HG02870 (cell line): ENCODE data around the gene RAB27A.

Experiments used
- ATAC-seq: cut with Tn5 transposase; IDR thresholded peaks from one replicate; pipeline ENCODE4 v1.9.1; 2021; ENCODE audit warnings: mild to moderate bottlenecking, moderate library complexity; ENCODE audit not compliant: unreplicated experiment

The RAB27A gene

GRCh38 chr15:55230953-55231352 is 58.7 kb downstream of the RAB27A start:
- no peak for ATAC-seq

GRCh38 chr15:55230051-55230670 is 59.5 kb downstream of the RAB27A start:
- no peak for ATAC-seq

DNA sequence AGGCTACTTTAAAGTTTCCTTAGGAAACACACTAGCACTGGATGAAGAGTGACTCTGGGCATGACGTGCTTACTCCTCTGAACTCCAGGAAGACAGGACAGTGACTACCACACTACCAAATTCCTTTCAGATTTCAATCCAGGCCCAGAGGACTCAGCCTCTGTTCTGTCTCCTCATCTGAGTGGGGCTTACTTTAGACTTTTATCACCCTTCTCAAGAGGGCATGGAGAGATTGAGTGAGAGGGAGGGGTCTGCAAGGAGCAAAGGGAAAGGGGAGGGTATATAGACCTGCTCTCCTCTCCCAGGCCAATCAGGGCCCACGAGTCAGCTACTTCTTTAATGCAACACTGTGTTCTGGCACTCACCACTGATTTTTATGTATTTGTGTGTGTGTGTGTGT is 63.5 kb downstream of the RAB27A start:
- ATAC-seq, result no peak

DNA sequence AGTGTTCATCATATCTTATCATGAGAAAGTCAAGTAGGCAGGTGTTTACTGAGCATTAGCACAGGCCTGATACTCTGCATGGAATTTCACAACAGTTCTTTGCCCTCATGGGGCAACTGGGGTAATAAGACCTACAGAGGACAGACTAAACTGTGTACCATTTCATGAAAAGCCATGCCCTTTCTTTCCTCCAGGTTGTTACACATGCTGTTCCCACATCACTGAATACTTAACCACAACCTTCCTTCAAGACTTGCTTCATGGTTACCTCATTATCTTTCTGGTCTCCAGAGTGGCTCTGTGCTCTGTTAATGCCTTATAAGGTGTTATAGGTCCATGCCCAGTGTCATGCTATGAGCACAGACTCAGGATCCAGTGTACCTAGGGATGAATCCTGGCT is 64.7 kb downstream of the RAB27A start:
- no peak for ATAC-seq

DNA sequence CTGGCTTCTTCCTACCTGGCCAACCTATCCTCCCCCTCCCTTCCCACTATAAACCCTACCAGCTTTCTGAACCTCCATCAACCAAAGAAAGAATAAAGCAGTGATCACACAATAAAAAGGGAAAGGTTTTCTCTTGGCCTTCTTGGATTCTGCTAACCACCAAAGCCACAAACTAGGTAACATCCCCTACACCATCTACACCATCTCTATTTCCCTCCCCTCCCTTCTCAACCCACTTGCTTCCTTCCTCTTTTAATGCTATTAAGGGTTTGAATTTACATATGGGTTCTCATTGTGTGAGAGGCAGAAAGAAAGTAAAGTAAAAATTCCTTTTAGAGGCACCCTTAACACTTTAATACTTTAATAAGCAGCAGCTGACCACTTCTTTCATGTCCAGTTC is 67.0 kb downstream of the RAB27A start:
- peak; percentile 77 for ATAC-seq

DNA sequence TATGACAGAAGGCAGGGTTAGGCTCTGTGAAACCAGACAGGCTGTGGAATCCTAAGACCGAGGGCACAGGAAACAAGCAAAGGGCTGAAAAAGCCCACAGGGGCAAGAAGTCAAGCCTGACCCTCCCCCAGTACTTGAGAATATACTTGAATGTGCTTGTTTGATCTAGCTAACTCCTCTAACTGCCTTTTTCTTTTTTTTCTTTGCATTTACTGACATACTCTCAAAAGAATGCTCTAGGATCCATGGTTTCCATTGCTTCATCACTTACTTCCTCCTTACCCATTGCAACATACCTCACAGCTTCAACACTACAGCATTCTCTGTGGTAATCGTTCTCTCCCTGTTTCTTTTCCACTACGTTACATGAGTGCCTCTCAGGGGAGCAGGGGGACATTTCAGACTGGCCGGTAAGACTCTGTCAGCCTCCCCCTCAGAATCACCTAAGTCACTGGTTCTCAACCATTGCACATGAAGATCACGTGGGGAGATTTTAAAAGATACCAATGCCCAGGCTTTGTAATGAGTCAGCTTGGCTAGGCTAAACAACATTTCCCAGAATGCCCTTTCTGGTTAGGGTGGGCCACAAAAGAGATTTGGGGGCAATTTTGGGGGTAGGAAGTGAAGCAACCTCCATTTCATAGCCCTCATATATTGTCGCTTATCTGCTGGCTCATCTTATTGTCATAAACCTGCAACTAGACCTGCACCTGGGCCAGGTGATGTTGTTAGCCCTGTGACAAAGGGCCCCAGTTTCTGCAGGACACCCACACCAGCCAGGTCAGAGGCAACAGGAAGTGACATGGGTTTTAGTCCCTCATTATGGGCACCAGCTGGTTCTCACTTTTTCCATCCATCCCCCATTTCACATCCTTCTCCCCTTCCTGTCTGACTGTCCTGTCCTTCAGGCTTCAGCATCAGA is 68.3 kb downstream of the RAB27A start:
- no peak for ATAC-seq

DNA sequence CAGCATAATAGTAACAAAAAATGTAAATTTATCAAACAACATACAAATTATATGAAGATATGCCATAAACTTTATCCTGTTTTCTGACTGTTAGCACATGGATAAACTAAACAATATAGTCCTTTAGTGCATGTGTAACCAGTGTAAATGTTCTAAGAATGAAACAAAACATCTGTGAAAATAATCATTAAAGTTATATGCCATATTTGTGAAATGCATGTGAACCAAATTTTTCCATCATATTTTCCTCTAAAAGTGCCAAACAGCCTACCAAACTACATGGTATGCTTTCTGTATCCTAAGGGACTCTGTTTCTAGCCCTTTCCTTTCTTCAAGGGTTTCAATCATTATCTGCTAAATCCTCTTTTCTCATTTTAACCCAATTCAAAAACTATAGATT is 69.0 kb downstream of the RAB27A start:
- ATAC-seq, result no peak

- no peak for ATAC-seq
These were observed 71.6 kb downstream of the RAB27A start for GRCh38 chr15:55218056-55218455.

DNA sequence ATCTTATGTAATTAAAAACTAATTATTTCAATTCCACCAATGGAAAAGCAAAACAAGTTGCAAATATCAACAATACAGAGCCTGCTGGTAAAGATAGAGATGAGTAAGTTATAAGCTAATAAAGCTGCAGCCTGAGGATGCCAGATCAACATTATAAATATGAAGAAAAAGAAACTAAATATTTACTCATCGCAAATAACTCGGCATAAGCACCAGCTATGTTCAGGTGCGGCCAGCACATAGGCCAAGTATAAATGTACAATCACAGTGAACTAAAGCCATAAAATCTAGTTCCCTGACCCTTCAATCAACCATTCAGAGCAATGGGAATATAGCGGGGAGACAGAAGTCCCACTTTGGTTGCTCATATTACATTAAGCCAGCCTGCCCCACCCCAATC is 85.1 kb downstream of the RAB27A start:
- ATAC-seq, result no peak

DNA sequence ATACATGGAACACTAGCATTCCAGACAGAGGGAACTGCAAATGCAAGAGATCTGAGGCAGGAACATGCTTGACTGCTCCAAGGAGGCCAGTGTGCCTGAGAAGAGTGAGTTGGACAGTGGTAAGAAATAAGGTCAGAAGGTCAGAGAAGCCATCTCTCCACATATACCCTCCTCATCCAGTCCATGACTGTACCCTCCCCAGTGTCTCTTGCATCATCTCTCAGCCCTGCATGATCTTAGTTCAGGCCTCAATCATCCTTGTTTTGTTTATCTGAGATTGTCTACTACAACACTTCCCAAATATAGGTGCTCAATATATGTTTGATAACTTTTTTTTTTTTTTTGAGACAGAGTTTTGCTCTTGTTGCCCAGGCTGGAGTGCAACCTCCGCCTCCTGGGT is 87.4 kb downstream of the RAB27A start:
- ATAC-seq, result no peak

DNA sequence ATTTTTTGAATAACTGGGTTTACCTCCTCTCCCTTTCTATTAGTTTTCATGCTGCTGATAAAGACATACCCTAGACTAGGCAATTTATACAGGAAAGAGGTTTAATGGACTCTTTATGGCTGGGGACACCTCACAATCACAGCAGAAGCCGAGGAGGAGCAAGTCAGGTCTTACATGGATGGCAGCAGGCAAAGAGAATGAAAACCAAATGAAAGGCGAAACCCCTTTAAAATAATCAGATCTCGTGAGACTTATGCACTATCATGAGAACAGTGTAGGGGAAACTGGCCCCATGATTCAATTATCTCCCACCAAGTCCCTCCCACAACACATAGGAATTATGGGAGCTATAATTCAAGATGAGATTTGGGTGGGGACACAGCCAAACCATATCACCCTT is 90.9 kb downstream of the RAB27A start:
- no peak for ATAC-seq

DNA sequence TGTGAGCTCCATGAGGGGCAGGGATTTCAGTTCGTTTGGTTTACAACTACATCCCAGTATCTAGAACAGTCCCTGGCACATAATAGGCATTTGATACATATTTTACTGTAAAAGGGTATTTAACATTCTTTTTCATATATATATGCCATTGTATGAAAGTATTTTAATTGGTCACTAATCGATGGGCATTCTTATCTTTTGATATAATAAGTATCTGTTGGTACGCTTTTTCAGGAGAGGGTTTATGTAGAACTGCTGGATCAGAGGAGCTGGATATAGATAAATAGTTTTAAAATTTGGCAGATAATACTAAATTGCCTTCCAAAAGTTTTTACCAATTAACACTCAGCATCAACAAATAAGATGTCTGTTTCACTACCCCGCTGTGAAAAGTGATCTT is 91.9 kb downstream of the RAB27A start:
- ATAC-seq, result no peak

GRCh38 chr15:55197362-55197705 is 92.3 kb downstream of the RAB27A start:
- peak; percentile 6 for ATAC-seq

- peak; percentile 96 for ATAC-seq
These were observed 92.9 kb downstream of the RAB27A start, which contains the start of gene RSL24D1 for GRCh38 chr15:55196458-55197361. Gene RSL24D1 (minus strand): TSS chr15:55196941. CDS start chr15:55196890, 51 bp downstream.

GRCh38 chr15:55195996-55196395 is 93.6 kb downstream of the RAB27A start:
- ATAC-seq, result no peak

GRCh38 chr15:55194256-55194655 is 95.4 kb downstream of the RAB27A start:
- ATAC-seq, result no peak

DNA sequence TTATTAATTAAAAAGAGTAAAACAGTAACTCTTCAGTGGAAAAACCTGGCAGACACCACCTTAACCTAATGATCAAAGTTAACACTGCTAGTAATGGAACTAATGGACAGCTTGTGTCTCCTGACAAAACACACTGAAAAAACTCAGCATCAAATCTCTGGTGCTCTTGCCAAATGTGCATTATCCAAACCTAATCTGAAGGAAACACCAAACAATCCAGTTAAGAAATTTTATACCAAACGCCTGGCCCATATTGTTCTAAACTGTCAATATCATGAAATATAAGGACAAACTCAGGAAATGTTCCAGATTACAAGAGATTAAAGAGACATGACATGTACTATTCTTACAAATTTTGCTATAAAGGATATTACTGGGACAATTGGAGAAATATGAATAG is 103.3 kb downstream of the RAB27A start:
- ATAC-seq, result no peak

DNA sequence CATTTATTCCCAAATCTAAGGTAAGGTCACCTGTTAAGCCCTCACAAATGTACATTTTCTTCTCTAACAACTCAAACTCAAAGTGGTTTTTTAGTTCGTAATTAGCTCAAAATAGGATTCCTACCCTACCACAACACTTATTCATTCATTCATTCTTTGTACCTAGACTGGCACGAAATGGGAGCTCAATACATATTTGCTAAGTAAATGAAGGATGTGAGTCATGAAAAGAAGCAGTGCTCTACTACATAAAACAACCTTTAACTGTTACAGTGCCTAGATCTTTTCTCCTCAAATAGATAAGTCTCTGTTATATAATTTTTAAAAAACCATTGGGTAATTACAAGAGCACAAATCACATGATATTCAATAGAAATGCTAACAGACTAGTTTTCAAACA is 105.9 kb downstream of the RAB27A start:
- no peak for ATAC-seq

- ATAC-seq, result no peak
These were observed 110.5 kb downstream of the RAB27A start for GRCh38 chr15:55179141-55179540.

DNA sequence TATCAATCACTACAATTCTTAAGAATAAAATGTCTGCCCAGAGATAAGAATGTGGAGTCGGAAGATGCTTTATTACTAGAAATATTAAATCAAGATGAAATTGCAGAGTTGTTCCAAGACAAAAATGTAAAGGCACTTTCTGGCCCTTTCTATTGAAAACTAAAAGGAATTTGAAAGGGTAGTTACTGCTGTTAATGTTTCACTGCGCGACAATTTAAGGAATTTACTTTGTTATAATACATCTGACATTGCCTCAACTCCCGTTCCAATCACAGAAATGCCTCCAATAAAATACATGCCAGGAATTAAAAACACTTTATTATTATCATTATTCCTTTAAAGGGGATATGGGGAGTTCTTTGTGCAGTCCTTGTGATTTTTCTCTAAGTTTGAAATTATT is 119.3 kb downstream of the RAB27A start:
- no peak for ATAC-seq

- peak; percentile 85 for ATAC-seq
These were observed 121.2 kb downstream of the RAB27A start for GRCh38 chr15:55168350-55168974.
